GM12878 (cell line): ENCODE results near the gene EPS8L1. TPM values are rescaled to one million over a fixed set of nuclear protein-coding genes. Genes with fewer than 3 reads are reported as not detected.
A peak's percentile ranks its signal among the peaks of the same experiment; 100 is the strongest.

Experiments used
- ASH2L ChIP-seq: fragments of 300-600, 200-600 bp; sonication (generic); IDR thresholded peaks from 2 replicates; pipeline ENCODE4 v1.6.1; 2017; ENCODE audit warnings: low read depth, mild to moderate bottlenecking, borderline replicate concordance
- ATF7 ChIP-seq: fragments of 450-650 bp; IDR thresholded peaks from 2 replicates; pipeline ENCODE4 v1.6.1; 2016; ENCODE audit warnings: low read depth, mild to moderate bottlenecking
- CBX3 ChIP-seq: fragments of 200-600 bp; sonication (generic); IDR thresholded peaks from 2 replicates; pipeline ENCODE4 v1.6.1; 2016; ENCODE audit warnings: low read depth, borderline replicate concordance
- DPF2 ChIP-seq: fragments of 450-650 bp; IDR thresholded peaks from 2 replicates; pipeline ENCODE4 v1.6.1; 2017; ENCODE audit warnings: mild to moderate bottlenecking
- EP300 ChIP-seq, 2 experiments: fragments of 150-350 bp in 1 of 2; IDR thresholded peaks; 2 replicates each; pipeline ENCODE4 v1.6.1; 2011 to 2012; ENCODE audit warnings: low read depth in 2 of 2, low read length in 2 of 2, borderline replicate concordance in 1 of 2, improper control_type of control experiment in 1 of 2, inconsistent platforms in 1 of 2; ENCODE audit not compliant: control insufficient read depth in 1 of 2
- EZH2 ChIP-seq: IDR thresholded peaks from 2 replicates; pipeline ENCODE4 v1.6.1; 2012; ENCODE audit warnings: low read depth, mild to moderate bottlenecking, control low read depth, inconsistent platforms, low read length, borderline replicate concordance; ENCODE audit not compliant: control insufficient read depth
- GABPA ChIP-seq: IDR thresholded peaks from 2 replicates; pipeline ENCODE4 v1.6.1; 2014; ENCODE audit warnings: antibody characterized with exemption, low read depth, mild to moderate bottlenecking, inconsistent platforms
- JUNB ChIP-seq: IDR thresholded peaks from 2 replicates; pipeline ENCODE4 v1.6.1; 2016; ENCODE audit warnings: antibody characterized with exemption, mild to moderate bottlenecking
- PAX8 ChIP-seq: fragments of 450-650 bp; IDR thresholded peaks from 2 replicates; pipeline ENCODE4 v1.6.1; 2017; ENCODE audit warnings: mild to moderate bottlenecking, moderate library complexity
- ZNF384 ChIP-seq: IDR thresholded peaks from 2 replicates; pipeline ENCODE4 v1.6.1; 2012; ENCODE audit warnings: low read depth, mild to moderate bottlenecking, low read length, improper control_type of control experiment, borderline replicate concordance
- ZNF622 ChIP-seq: fragments of 450-650 bp; IDR thresholded peaks from 2 replicates; pipeline ENCODE4 v1.6.1; 2017; ENCODE audit warnings: mild to moderate bottlenecking, inconsistent platforms
- polyA plus RNA-seq, 11 experiments: library from polyadenylated mRNA; depleted of rRNA in 4 of 11; unstranded in 6 of 11; stranded (reverse) in 5 of 11; fragments of >200 nt; fragmentation: Nextera tagmentation in 4 of 11; fragmentation: Illumina TruSeq in 1 of 11; extraction: Ambion mirVana in 4 of 11; extraction: Trizol in 1 of 11; gene quantifications; 1 replicate in 1 of 11; 2 replicates in 10 of 11; pipeline versions ENCODE4 v1.2.1 to v1.2.3, GENCODE V29; 2011 to 2016; ENCODE audit warnings: inconsistent platforms in 2 of 11, missing spikeins in 2 of 11, low read depth in 1 of 11
- total RNA-seq, 4 experiments: library from RNA; depleted of rRNA in 3 of 4; stranded (reverse); fragments of >200 nt in 3 of 4; fragmentation: Illumina TruSeq in 1 of 4; extraction: Trizol in 1 of 4; gene quantifications; 2 replicates each; pipeline versions ENCODE4 v1.2.1 to v1.2.3, GENCODE V29; 2013 to 2021
- TF ChIP-seq, protein P1 (sequence below): fragments of 450-650 bp; formaldehyde crosslinking; IDR thresholded peaks from 2 replicates; pipeline ENCODE4 v1.4.0; 2022; ENCODE audit warnings: mild to moderate bottlenecking, moderate library complexity
- TF ChIP-seq, protein P2 (sequence below): fragments of 450-650 bp; formaldehyde crosslinking; IDR thresholded peaks from 2 replicates; pipeline ENCODE4 v1.4.0; 2020; ENCODE audit warnings: mild to moderate bottlenecking, moderate library complexity
- TF ChIP-seq, protein P3 (sequence below): fragments of 450-650 bp; IDR thresholded peaks from 2 replicates; pipeline ENCODE4 v1.6.1; 2016; ENCODE audit warnings: mild to moderate bottlenecking
- TF ChIP-seq, protein P4 (sequence below): IDR thresholded peaks from 2 replicates; pipeline ENCODE4 v1.6.1; 2012; ENCODE audit warnings: low read length, inconsistent platforms
- TF ChIP-seq, protein P5 (sequence below): fragments of 450-650 bp; IDR thresholded peaks from 2 replicates; pipeline ENCODE4 v1.6.1; 2018; ENCODE audit warnings: mild to moderate bottlenecking, low read depth, moderate library complexity; ENCODE audit not compliant: partially characterized antibody

EPS8L1 gene
- total and polyA plus RNA-seq, 10 of the 15 experiments (the other 5 are each of a cell fraction or from before 2014, with no cell fraction given): 0.68 to 2.2 (median 0.96) TPM; not detected in 2

DNA sequence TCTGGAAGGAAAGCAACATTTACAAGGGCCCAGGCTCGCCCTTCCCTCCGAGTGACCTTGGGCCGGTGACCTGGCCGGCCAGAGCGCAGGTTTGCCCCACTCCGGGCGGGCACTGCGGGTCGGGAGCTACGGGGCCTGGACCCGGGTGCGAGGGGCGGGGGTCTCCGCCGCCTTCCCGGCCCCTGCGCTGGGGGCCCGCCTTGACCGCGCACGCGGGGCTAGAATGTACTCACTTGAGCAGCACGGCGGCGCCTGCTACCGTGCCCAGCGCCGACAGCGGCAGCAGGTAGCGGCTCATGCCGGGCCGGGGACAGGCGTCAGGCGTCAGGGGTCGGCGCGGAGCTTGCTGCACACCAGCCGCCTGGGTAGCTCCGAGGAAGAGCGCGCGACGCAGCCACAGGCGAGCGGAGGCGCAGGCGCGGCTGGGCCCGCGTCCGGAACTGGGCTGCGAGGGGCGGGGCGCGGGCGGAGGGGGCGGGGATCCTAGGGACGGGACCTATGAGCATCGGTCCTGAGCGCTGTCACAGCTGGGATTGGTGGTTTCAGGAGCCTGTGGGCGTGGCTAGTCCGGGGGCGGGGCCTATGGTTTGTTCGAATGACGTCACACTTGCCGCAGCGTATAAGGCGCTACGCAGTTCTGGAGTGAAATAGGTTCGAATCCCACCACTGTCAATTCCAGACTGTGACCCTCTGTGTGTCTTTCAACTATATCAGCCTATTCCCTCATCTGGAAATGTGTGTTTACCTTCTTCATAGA lies 12.8 kb upstream of the EPS8L1 start, which contains the start of gene RDH13 (continued):
- TF ChIP-seq, protein P1, sequence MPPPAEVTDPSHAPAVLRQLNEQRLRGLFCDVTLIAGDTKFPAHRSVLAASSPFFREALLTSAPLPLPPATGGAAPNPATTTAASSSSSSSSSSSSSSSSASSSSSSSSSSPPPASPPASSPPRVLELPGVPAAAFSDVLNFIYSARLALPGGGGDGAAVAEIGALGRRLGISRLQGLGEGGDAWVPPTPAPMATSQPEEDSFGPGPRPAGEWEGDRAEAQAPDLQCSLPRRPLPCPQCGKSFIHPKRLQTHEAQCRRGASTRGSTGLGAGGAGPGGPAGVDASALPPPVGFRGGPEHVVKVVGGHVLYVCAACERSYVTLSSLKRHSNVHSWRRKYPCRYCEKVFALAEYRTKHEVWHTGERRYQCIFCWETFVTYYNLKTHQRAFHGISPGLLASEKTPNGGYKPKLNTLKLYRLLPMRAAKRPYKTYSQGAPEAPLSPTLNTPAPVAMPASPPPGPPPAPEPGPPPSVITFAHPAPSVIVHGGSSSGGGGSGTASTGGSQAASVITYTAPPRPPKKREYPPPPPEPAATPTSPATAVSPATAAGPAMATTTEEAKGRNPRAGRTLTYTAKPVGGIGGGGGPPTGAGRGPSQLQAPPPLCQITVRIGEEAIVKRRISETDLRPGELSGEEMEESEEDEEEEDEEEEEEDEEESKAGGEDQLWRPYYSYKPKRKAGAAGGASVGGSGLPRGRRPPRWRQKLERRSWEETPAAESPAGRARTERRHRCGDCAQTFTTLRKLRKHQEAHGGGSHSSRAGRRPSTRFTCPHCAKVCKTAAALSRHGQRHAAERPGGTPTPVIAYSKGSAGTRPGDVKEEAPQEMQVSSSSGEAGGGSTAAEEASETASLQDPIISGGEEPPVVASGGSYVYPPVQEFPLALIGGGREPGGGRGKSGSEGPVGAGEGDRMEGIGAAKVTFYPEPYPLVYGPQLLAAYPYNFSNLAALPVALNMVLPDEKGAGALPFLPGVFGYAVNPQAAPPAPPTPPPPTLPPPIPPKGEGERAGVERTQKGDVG (CRISPR knock-in tag): no peak
- TF ChIP-seq, protein P2, sequence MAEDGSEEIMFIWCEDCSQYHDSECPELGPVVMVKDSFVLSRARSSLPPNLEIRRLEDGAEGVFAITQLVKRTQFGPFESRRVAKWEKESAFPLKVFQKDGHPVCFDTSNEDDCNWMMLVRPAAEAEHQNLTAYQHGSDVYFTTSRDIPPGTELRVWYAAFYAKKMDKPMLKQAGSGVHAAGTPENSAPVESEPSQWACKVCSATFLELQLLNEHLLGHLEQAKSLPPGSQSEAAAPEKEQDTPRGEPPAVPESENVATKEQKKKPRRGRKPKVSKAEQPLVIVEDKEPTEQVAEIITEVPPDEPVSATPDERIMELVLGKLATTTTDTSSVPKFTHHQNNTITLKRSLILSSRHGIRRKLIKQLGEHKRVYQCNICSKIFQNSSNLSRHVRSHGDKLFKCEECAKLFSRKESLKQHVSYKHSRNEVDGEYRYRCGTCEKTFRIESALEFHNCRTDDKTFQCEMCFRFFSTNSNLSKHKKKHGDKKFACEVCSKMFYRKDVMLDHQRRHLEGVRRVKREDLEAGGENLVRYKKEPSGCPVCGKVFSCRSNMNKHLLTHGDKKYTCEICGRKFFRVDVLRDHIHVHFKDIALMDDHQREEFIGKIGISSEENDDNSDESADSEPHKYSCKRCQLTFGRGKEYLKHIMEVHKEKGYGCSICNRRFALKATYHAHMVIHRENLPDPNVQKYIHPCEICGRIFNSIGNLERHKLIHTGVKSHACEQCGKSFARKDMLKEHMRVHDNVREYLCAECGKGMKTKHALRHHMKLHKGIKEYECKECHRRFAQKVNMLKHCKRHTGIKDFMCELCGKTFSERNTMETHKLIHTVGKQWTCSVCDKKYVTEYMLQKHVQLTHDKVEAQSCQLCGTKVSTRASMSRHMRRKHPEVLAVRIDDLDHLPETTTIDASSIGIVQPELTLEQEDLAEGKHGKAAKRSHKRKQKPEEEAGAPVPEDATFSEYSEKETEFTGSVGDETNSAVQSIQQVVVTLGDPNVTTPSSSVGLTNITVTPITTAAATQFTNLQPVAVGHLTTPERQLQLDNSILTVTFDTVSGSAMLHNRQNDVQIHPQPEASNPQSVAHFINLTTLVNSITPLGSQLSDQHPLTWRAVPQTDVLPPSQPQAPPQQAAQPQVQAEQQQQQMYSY (CRISPR knock-in tag): no peak
- no peak for TF ChIP-seq PAX8
- TF ChIP-seq EP300 (IDR thresholded peaks at IDR 0.05; ENCODE audit: borderline replicate concordance in 1 of 2, control insufficient read depth in 1 of 2, low read depth in 2 of 2, low read length in 2 of 2): no peak
- no peak for TF ChIP-seq EZH2
- no peak for TF ChIP-seq CBX3
- TF ChIP-seq DPF2: no peak
- TF ChIP-seq, protein P3, sequence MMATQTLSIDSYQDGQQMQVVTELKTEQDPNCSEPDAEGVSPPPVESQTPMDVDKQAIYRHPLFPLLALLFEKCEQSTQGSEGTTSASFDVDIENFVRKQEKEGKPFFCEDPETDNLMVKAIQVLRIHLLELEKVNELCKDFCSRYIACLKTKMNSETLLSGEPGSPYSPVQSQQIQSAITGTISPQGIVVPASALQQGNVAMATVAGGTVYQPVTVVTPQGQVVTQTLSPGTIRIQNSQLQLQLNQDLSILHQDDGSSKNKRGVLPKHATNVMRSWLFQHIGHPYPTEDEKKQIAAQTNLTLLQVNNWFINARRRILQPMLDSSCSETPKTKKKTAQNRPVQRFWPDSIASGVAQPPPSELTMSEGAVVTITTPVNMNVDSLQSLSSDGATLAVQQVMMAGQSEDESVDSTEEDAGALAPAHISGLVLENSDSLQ: peak; percentile 68; the same call in 1 of the 2 replicates
- no peak for TF ChIP-seq ASH2L
- no peak for TF ChIP-seq GABPA
- peak; percentile 99 for TF ChIP-seq ATF7
- TF ChIP-seq, protein P4, sequence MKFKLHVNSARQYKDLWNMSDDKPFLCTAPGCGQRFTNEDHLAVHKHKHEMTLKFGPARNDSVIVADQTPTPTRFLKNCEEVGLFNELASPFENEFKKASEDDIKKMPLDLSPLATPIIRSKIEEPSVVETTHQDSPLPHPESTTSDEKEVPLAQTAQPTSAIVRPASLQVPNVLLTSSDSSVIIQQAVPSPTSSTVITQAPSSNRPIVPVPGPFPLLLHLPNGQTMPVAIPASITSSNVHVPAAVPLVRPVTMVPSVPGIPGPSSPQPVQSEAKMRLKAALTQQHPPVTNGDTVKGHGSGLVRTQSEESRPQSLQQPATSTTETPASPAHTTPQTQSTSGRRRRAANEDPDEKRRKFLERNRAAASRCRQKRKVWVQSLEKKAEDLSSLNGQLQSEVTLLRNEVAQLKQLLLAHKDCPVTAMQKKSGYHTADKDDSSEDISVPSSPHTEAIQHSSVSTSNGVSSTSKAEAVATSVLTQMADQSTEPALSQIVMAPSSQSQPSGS: 0 out of 2 replicates have a peak, but pooled peaks have one; percentile 19
- TF ChIP-seq, protein P5, sequence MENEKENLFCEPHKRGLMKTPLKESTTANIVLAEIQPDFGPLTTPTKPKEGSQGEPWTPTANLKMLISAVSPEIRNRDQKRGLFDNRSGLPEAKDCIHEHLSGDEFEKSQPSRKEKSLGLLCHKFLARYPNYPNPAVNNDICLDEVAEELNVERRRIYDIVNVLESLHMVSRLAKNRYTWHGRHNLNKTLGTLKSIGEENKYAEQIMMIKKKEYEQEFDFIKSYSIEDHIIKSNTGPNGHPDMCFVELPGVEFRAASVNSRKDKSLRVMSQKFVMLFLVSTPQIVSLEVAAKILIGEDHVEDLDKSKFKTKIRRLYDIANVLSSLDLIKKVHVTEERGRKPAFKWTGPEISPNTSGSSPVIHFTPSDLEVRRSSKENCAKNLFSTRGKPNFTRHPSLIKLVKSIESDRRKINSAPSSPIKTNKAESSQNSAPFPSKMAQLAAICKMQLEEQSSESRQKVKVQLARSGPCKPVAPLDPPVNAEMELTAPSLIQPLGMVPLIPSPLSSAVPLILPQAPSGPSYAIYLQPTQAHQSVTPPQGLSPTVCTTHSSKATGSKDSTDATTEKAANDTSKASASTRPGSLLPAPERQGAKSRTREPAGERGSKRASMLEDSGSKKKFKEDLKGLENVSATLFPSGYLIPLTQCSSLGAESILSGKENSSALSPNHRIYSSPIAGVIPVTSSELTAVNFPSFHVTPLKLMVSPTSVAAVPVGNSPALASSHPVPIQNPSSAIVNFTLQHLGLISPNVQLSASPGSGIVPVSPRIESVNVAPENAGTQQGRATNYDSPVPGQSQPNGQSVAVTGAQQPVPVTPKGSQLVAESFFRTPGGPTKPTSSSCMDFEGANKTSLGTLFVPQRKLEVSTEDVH: no peak
- no peak for TF ChIP-seq JUNB
- TF ChIP-seq ZNF622: no peak
- TF ChIP-seq ZNF384: no peak
